HUDEP-2 (cell line): ENCODE data around the gene BACE1.

Experiments
- DNase-seq, 76 experiments: peaks; one replicate each; lab custom pipeline; 2025; ENCODE audit not compliant: unreplicated experiment in 76 of 76; lab: John Stamatoyannopoulos, UW

BACE1 gene

GRCh38 chr11:117313091-117313490, 3.0 kb downstream of the BACE1 start:
- no peak for DNase-seq

GRCh38 chr11:117309310-117309709, 6.7 kb downstream of the BACE1 start:
- DNase-seq, result no peak

- DNase-seq, result no peak
Observed at GRCh38 chr11:117305145-117305544, 10.9 kb downstream of the BACE1 start.

- DNase-seq, result no peak
Observed at GRCh38 chr11:117303646-117304315, 12.3 kb downstream of the BACE1 start.

- DNase-seq, result no peak
Observed at GRCh38 chr11:117303101-117303500, 13.0 kb downstream of the BACE1 start.

- DNase-seq, result no peak
Observed at GRCh38 chr11:117302228-117302627, 13.8 kb downstream of the BACE1 start.

- no peak for DNase-seq
Observed at GRCh38 chr11:117300773-117301172, 15.3 kb downstream of the BACE1 start.

- DNase-seq, result no peak
Observed at GRCh38 chr11:117300283-117300663, 15.8 kb downstream of the BACE1 start.

- no peak for DNase-seq
Observed at GRCh38 chr11:117299351-117300282, 16.4 kb downstream of the BACE1 start.

- no peak for DNase-seq
Observed at GRCh38 chr11:117298195-117298594, 17.9 kb downstream of the BACE1 start.

- DNase-seq, result no peak
Observed at GRCh38 chr11:117296881-117297280, 19.2 kb downstream of the BACE1 start.

GRCh38 chr11:117295438-117296137, 20.5 kb downstream of the BACE1 start:
- no peak for DNase-seq

- DNase-seq, result no peak
Observed at GRCh38 chr11:117292616-117293015, 23.4 kb downstream of the BACE1 start.

GRCh38 chr11:117290809-117291396, 25.2 kb downstream of the BACE1 start, which contains the start of gene BACE1-AS:
Gene BACE1-AS (plus strand): TSS chr11:117291346.
- no peak for DNase-seq

- no peak for DNase-seq
Observed at GRCh38 chr11:117289795-117290194, 26.3 kb downstream of the BACE1 start.

GRCh38 chr11:117287668-117288067, 28.4 kb downstream of the BACE1 start:
- no peak for DNase-seq

- DNase-seq, result no peak
Observed at GRCh38 chr11:117286588-117286987, 29.5 kb downstream of the BACE1 start.

- no peak for DNase-seq
Observed at GRCh38 chr11:117284053-117284452, 32.0 kb downstream of the BACE1 start.

GRCh38 chr11:117282956-117283355, 33.1 kb downstream of the BACE1 start:
- no peak for DNase-seq

GRCh38 chr11:117281869-117282268, 34.2 kb downstream of the BACE1 start:
- DNase-seq, result no peak

GRCh38 chr11:117281159-117281558, 34.9 kb downstream of the BACE1 start:
- DNase-seq, result no peak
